22Rv1 (cell line): Measurements from ENCODE around the gene ASPRV1.

Experiments
- ZFX ChIP-seq: fragments of 450-650 bp; IDR thresholded peaks from 2 replicates; pipeline ENCODE4 v1.6.1; 2017; ENCODE audit warnings: antibody characterized with exemption, borderline replicate concordance
- TF ChIP-seq, protein P1 (sequence below): fragments of 450-650 bp; IDR thresholded peaks from 2 replicates; pipeline ENCODE4 v1.5.1; 2017; ENCODE audit warnings: mild to moderate bottlenecking

DNA sequence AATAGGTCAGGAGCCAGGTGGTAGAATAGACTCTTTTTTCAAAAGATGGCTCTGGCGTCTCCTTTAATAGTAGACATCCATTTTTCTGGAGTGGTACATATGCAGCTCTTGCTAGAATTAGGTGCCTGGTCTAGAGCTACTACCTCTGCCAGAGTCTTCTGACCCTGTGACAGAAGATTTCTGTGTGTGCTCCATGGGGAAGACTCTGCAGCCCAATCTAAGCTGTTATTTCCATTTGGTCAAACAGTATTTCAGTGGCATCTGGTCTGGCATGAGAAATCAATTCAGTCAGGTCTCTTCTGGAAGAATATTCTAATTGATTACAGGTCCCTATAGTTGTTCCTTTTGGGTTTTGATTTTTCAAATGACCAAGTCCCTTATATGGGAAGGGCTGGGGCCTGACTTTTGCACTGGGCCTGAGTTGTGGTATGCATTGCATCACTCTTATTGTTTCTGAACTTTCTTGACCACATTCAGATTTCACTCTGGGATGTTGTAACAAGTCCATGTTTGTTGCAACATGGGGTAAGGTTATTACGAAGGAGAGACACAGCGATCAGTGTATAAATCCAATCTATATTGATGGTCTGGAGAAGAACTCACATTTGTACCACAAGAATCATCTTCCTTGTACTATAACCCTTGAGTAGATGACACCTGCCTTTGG lies 34.4 kb downstream of the ASPRV1 start:
- TF ChIP-seq, protein P1, sequence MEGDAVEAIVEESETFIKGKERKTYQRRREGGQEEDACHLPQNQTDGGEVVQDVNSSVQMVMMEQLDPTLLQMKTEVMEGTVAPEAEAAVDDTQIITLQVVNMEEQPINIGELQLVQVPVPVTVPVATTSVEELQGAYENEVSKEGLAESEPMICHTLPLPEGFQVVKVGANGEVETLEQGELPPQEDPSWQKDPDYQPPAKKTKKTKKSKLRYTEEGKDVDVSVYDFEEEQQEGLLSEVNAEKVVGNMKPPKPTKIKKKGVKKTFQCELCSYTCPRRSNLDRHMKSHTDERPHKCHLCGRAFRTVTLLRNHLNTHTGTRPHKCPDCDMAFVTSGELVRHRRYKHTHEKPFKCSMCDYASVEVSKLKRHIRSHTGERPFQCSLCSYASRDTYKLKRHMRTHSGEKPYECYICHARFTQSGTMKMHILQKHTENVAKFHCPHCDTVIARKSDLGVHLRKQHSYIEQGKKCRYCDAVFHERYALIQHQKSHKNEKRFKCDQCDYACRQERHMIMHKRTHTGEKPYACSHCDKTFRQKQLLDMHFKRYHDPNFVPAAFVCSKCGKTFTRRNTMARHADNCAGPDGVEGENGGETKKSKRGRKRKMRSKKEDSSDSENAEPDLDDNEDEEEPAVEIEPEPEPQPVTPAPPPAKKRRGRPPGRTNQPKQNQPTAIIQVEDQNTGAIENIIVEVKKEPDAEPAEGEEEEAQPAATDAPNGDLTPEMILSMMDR = no peak
- no peak for TF ChIP-seq ZFX
